Measurements from ENCODE around the gene PKD1. TPM values are rescaled to one million over a fixed set of nuclear protein-coding genes. Genes with fewer than 3 reads are reported as not detected.

The PKD1 gene
- total and polyA plus RNA-seq, 12 donors: 76.7 to 122 (median 104) TPM

GRCh38 chr16:2040041-2040786 is 95.5 kb downstream of the PKD1 start:
- Histone ChIP-seq H3K9me3 (no peaks in the 10 kb centered on the region), H3K4me3 (peak overlapping the region in 3 of 10 donors; percentile 63 to 78 (median 68)), H3K36me3 (peaks cover 0 to 40% (median 10%) of the 10 kb centered on the region in 9 donors), H3K27me3 (no peaks in the 10 kb centered on the region), H3K27ac (peak overlapping the region; percentile 80 to 96 (median 93)), H3K4me1 (peaks cover 58 to 100% (median 94%) of the 10 kb centered on the region in 9 donors)
- peak in 1 of 2 donors; percentile 59 for DNase-seq
- TF ChIP-seq CTCF (IDR thresholded peaks at IDR 0.05): no peak
- intact Hi-C loops (cut with DNase I): no loop called here
- peak in 2 of 8 donors; percentile 0 for ATAC-seq
- 67 to 70% methylated on average over 24 of the region's 24 CpGs for WGBS, 2 donors

- no peaks in the 10 kb centered on the region for H3K9me3 ChIP-seq
- peak overlapping the region; percentile 80 to 96 (median 93) for H3K27ac ChIP-seq
- peaks cover 0 to 44% (median 10%) of the 10 kb centered on the region in 9 donors for H3K36me3 ChIP-seq
- ATAC-seq (peak; percentile 24 to 68 (median 53)), DNase-seq (peak; percentile 88 to 93)
- intact Hi-C loops (cut with DNase I): loop anchor here in 1 of 10 donors (10.0 kb wide), 1 partner anchor 495 kb away; no protein-coding TSS in a partner anchor
- peak overlapping the region in 8 of 10 donors; percentile 52 to 78 (median 63) for H3K4me3 ChIP-seq
- 42 to 58% methylated on average over 29 of the region's 29 CpGs for WGBS, 2 donors
- no peak for TF ChIP-seq CTCF (IDR thresholded peaks at IDR 0.05)
- H3K4me1 ChIP-seq: peaks cover 62 to 99% (median 94%) of the 10 kb centered on the region in 9 donors
- no peaks in the 10 kb centered on the region for H3K27me3 ChIP-seq
Observed at GRCh38 chr16:2039274-2040031, 96.2 kb downstream of the PKD1 start.

Small RNAs within 50 kb of the gene (microRNA-seq; reads per million reads assigned to microRNA genes)
- gene MIR1225 (0 to 1.8 reads per million in 2 donors), gene MIR3180-5 (0 reads per million in 2 donors), gene MIR4516 (0 reads per million in 2 donors), gene MIR6511B1 (0 reads per million in 2 donors)

Other genes with a start within 250 kb of the PKD1 start
- not detected for gene HS3ST6, start 217.5 kb downstream of the PKD1 start, total RNA-seq
- gene HS3ST6, start 217.5 kb downstream of the PKD1 start, polyA plus RNA-seq: under 1 TPM in 1 of 2 donors, not detected in 1; 0.03 TPM
- 10 to 100 TPM; 24.6 to 53.7 (median 34.3) TPM for gene MSRB1, start 192.7 kb downstream of the PKD1 start, total RNA-seq
- gene MSRB1, start 192.7 kb downstream of the PKD1 start, polyA plus RNA-seq: 10 to 100 TPM; 41.4 to 82.2 TPM
- gene RPL3L, start 181.2 kb downstream of the PKD1 start, total RNA-seq: 100 to 1,000 TPM; 173 to 282 (median 254) TPM
- 100 to 1,000 TPM; 124 to 164 TPM for gene RPL3L, start 181.2 kb downstream of the PKD1 start, polyA plus RNA-seq
- 100 to 1,000 TPM; 375 to 755 (median 559) TPM for gene NDUFB10, start 176.4 kb downstream of the PKD1 start, total RNA-seq
- gene NDUFB10, start 176.4 kb downstream of the PKD1 start, polyA plus RNA-seq: 1,000 to 10,000 TPM in 1 of 2 donors, 100 to 1,000 TPM in 1; 824 to 1,046 TPM
- gene RPS2, start 171.1 kb downstream of the PKD1 start, total RNA-seq: 1,000 to 10,000 TPM in 3 of 10 donors, 100 to 1,000 TPM in 7; 691 to 1,555 (median 813) TPM
- 1,000 to 10,000 TPM; 1,955 to 3,593 TPM for gene RPS2, start 171.1 kb downstream of the PKD1 start, polyA plus RNA-seq
- gene RNF151, start 169.0 kb downstream of the PKD1 start, total RNA-seq: not detected
- not detected for gene RNF151, start 169.0 kb downstream of the PKD1 start, polyA plus RNA-seq
- 10 to 100 TPM; 18.5 to 26.7 (median 21.9) TPM for gene TBL3, start 163.8 kb downstream of the PKD1 start, total RNA-seq
- 10 to 100 TPM; 57.4 to 71.1 TPM for gene TBL3, start 163.8 kb downstream of the PKD1 start, polyA plus RNA-seq
- gene NOXO1, start 154.4 kb downstream of the PKD1 start, total RNA-seq: not detected
- gene NOXO1, start 154.4 kb downstream of the PKD1 start, polyA plus RNA-seq: under 1 TPM; 0.09 to 0.29 TPM
- gene GFER, start 151.7 kb downstream of the PKD1 start, total RNA-seq: 10 to 100 TPM; 14.7 to 30.2 (median 24.5) TPM
- 10 to 100 TPM; 37.5 to 65.6 TPM for gene GFER, start 151.7 kb downstream of the PKD1 start, polyA plus RNA-seq
- under 1 TPM in 8 of 10 donors, not detected in 2; 0.15 to 0.62 (median 0.28) TPM for gene SYNGR3, start 145.9 kb downstream of the PKD1 start, total RNA-seq
- 1 to 10 TPM in 1 of 2 donors, under 1 TPM in 1; 0.51 to 2.5 TPM for gene SYNGR3, start 145.9 kb downstream of the PKD1 start, polyA plus RNA-seq
- 10 to 100 TPM in 9 of 10 donors, 1 to 10 TPM in 1; 9.5 to 24.7 (median 14.2) TPM for gene ZNF598, start 126.1 kb downstream of the PKD1 start, total RNA-seq
- 10 to 100 TPM; 12.6 to 25.3 TPM for gene ZNF598, start 126.1 kb downstream of the PKD1 start, polyA plus RNA-seq
- gene NPW, start 116.1 kb downstream of the PKD1 start, total RNA-seq: under 1 TPM in 1 of 10 donors, not detected in 9; 0.39 TPM
- under 1 TPM in 1 of 2 donors, not detected in 1; 0.54 TPM for gene NPW, start 116.1 kb downstream of the PKD1 start, polyA plus RNA-seq
- 100 to 1,000 TPM in 9 of 10 donors, 10 to 100 TPM in 1; 94.3 to 429 (median 146) TPM for gene NHERF2, start 109.0 kb downstream of the PKD1 start, total RNA-seq
- 100 to 1,000 TPM; 314 to 640 TPM for gene NHERF2, start 109.0 kb downstream of the PKD1 start, polyA plus RNA-seq
- gene NTHL1, start 88.1 kb downstream of the PKD1 start, total RNA-seq: 10 to 100 TPM in 8 of 10 donors, 1 to 10 TPM in 2; 9.8 to 24.9 (median 12.3) TPM
- gene NTHL1, start 88.1 kb downstream of the PKD1 start, polyA plus RNA-seq: 10 to 100 TPM; 16.1 to 51.9 TPM
- 10 to 100 TPM; 54.7 to 87.0 (median 71.5) TPM for gene TSC2, start 87.9 kb downstream of the PKD1 start, total RNA-seq
- gene TSC2, start 87.9 kb downstream of the PKD1 start, polyA plus RNA-seq: 10 to 100 TPM; 28.8 to 83.3 TPM
- 1 to 10 TPM in 8 of 10 donors, under 1 TPM in 2; 0.74 to 4.3 (median 1.6) TPM for gene RAB26, start 12.7 kb upstream of the PKD1 start, total RNA-seq
- gene RAB26, start 12.7 kb upstream of the PKD1 start, polyA plus RNA-seq: 1 to 10 TPM in 1 of 2 donors, under 1 TPM in 1; 0.26 to 6.4 TPM
- 10 to 100 TPM; 16.9 to 44.9 (median 23.8) TPM for gene TRAF7, start 19.9 kb upstream of the PKD1 start, total RNA-seq
- 10 to 100 TPM; 14.6 to 28.2 TPM for gene TRAF7, start 19.9 kb upstream of the PKD1 start, polyA plus RNA-seq
- 1 to 10 TPM in 5 of 10 donors, under 1 TPM in 5; 0.24 to 6.0 (median 1.1) TPM for gene CASKIN1, start 60.7 kb upstream of the PKD1 start, total RNA-seq
- 1 to 10 TPM in 1 of 2 donors, under 1 TPM in 1; 0.33 to 3.4 TPM for gene CASKIN1, start 60.7 kb upstream of the PKD1 start, polyA plus RNA-seq
- 10 to 100 TPM; 19.3 to 28.8 (median 23.6) TPM for gene MLST8, start 69.6 kb upstream of the PKD1 start, total RNA-seq
- 10 to 100 TPM; 38.8 to 43.1 TPM for gene MLST8, start 69.6 kb upstream of the PKD1 start, polyA plus RNA-seq
- gene BRICD5, start 75.0 kb upstream of the PKD1 start, total RNA-seq: 10 to 100 TPM in 1 of 10 donors, 1 to 10 TPM in 9; 4.3 to 15.6 (median 7.2) TPM
- 10 to 100 TPM; 14.7 to 31.7 TPM for gene BRICD5, start 75.0 kb upstream of the PKD1 start, polyA plus RNA-seq
- 10 to 100 TPM; 21.1 to 48.3 (median 25.7) TPM for gene PGP, start 78.9 kb upstream of the PKD1 start, total RNA-seq
- 10 to 100 TPM; 31.3 to 33.1 TPM for gene PGP, start 78.9 kb upstream of the PKD1 start, polyA plus RNA-seq
- gene E4F1, start 87.7 kb upstream of the PKD1 start, total RNA-seq: 10 to 100 TPM in 7 of 10 donors, 1 to 10 TPM in 3; 8.4 to 16.3 (median 10.7) TPM
- gene E4F1, start 87.7 kb upstream of the PKD1 start, polyA plus RNA-seq: 10 to 100 TPM; 22.0 to 34.8 TPM
- gene DNASE1L2, start 100.5 kb upstream of the PKD1 start, total RNA-seq: under 1 TPM in 9 of 10 donors, not detected in 1; 0.15 to 0.44 (median 0.30) TPM
- gene DNASE1L2, start 100.5 kb upstream of the PKD1 start, polyA plus RNA-seq: 1 to 10 TPM in 1 of 2 donors, under 1 TPM in 1; 0.49 to 1.2 TPM
- gene ECI1, start 115.7 kb upstream of the PKD1 start, total RNA-seq: 100 to 1,000 TPM; 118 to 243 (median 153) TPM
- gene ECI1, start 115.7 kb upstream of the PKD1 start, polyA plus RNA-seq: 100 to 1,000 TPM; 256 to 491 TPM
- gene RNPS1, start 132.2 kb upstream of the PKD1 start, total RNA-seq: 100 to 1,000 TPM; 103 to 128 (median 118) TPM
- 100 to 1,000 TPM in 1 of 2 donors, 10 to 100 TPM in 1; 61.7 to 136 TPM for gene RNPS1, start 132.2 kb upstream of the PKD1 start, polyA plus RNA-seq
- 10 to 100 TPM in 3 of 10 donors, 1 to 10 TPM in 7; 7.7 to 12.5 (median 9.4) TPM for gene ABCA3, start 204.8 kb upstream of the PKD1 start, total RNA-seq
- 1 to 10 TPM; 4.9 to 5.3 TPM for gene ABCA3, start 204.8 kb upstream of the PKD1 start, polyA plus RNA-seq